ENCODE measurements around the gene TGFB1. TPM values are rescaled to one million over a fixed set of nuclear protein-coding genes. Genes with fewer than 3 reads are reported as not detected.
A peak's percentile ranks its signal among the peaks of the same experiment; 100 is the strongest.

The TGFB1 gene
- total RNA-seq, 1 donor from 2014 or later = 24.3 TPM

GRCh38 chr19:41330946-41331678, 22.6 kb downstream of the TGFB1 start:
- TF ChIP-seq, protein P1, sequence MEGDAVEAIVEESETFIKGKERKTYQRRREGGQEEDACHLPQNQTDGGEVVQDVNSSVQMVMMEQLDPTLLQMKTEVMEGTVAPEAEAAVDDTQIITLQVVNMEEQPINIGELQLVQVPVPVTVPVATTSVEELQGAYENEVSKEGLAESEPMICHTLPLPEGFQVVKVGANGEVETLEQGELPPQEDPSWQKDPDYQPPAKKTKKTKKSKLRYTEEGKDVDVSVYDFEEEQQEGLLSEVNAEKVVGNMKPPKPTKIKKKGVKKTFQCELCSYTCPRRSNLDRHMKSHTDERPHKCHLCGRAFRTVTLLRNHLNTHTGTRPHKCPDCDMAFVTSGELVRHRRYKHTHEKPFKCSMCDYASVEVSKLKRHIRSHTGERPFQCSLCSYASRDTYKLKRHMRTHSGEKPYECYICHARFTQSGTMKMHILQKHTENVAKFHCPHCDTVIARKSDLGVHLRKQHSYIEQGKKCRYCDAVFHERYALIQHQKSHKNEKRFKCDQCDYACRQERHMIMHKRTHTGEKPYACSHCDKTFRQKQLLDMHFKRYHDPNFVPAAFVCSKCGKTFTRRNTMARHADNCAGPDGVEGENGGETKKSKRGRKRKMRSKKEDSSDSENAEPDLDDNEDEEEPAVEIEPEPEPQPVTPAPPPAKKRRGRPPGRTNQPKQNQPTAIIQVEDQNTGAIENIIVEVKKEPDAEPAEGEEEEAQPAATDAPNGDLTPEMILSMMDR (conservative IDR thresholded peaks at IDR 0.05; ENCODE audit: low read depth, low read length) = no peak
- H3K4me3 ChIP-seq (ENCODE audit: low read depth, low read length) = no peak overlapping the region
- no peak for DNase-seq (ENCODE audit: low read depth)

DNA sequence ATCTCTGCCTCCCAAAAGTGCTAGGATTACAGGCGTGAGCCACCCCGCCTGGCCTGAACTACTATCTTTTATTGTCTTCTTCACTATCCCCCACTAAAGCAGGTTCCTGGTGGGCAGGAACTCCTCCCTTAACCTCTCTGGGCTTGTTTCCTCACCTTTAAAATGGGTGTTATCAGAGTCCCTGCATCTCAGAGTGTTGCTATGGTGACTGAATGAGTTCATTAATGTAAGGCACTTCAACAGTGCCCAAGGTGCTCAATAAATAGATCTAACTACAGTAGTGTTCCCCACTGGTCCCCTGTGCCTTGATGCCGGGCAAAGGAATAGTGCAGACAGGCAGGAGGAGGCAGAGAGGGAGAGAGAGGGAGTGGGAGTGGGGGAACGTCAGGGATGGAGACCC, 23.2 kb downstream of the TGFB1 start:
- no peak overlapping the region for H3K4me3 ChIP-seq (ENCODE audit: low read depth, low read length)
- no peak for DNase-seq (ENCODE audit: low read depth)
- TF ChIP-seq, protein P1 (conservative IDR thresholded peaks at IDR 0.05; ENCODE audit: low read depth, low read length) = no peak

DNA sequence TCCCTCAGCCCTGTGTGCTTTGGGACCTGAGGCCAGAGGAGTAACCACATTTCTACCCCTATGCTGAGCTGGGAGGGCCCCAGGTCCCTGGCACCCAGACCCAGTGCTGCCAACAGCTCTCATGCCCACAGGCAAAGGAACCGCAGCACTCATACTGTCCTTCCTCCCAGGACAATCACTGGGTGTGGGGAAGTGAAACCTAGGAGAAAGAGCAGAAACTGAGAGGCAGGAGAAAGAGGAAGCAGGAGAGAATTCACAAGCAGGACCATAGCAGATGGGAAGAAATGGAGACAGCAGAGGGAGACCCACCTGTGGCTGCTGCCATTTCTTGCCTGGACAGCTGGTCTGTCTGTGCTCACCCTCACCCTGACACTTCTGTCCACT, 24.9 kb downstream of the TGFB1 start:
- H3K4me3 ChIP-seq (ENCODE audit: low read depth, low read length) = no peak overlapping the region
- TF ChIP-seq, protein P1 (conservative IDR thresholded peaks at IDR 0.05; ENCODE audit: low read depth, low read length) = no peak
- DNase-seq (ENCODE audit: low read depth) = no peak

- no peak overlapping the region for H3K4me3 ChIP-seq (ENCODE audit: low read depth, low read length)
- DNase-seq (ENCODE audit: low read depth) = no peak
- TF ChIP-seq, protein P1 (conservative IDR thresholded peaks at IDR 0.05; ENCODE audit: low read depth, low read length) = no peak
These were observed 25.4 kb downstream of the TGFB1 start for GRCh38 chr19:41328157-41328841.

DNA sequence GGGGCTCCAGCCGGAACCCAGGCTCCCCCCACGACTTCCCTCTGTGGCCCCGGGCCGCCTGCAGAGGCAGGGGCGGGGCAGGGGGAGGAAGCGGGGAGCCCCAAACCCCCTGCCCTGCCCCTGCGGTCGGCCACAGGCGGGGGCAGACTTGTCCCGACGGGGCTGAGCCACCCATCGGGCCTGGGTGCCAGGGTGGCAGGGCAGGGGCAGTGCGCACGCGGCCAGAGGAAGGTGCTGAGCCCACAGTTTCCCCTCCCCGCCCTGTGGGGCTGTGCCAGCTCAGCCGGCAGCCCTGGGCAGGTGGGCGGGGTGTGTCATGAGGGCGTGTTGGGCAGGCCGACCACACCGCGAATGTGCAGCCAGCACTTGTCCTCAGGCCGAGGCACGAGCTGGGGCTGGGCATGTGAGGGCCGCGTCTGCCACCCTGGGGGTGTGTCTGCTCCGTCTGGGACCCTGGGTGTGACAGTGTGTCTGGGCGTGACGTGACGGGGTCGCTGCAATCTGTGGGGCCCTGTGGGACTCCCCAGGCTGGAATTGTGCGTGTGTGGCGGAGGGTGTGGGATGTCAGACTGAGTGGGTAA, 26.1 kb downstream of the TGFB1 start:
- peak overlapping the region; percentile 46 for H3K4me3 ChIP-seq (ENCODE audit: low read depth, low read length)
- no peak for DNase-seq (ENCODE audit: low read depth)
- TF ChIP-seq, protein P1 (conservative IDR thresholded peaks at IDR 0.05; ENCODE audit: low read depth, low read length) = no peak

DNA sequence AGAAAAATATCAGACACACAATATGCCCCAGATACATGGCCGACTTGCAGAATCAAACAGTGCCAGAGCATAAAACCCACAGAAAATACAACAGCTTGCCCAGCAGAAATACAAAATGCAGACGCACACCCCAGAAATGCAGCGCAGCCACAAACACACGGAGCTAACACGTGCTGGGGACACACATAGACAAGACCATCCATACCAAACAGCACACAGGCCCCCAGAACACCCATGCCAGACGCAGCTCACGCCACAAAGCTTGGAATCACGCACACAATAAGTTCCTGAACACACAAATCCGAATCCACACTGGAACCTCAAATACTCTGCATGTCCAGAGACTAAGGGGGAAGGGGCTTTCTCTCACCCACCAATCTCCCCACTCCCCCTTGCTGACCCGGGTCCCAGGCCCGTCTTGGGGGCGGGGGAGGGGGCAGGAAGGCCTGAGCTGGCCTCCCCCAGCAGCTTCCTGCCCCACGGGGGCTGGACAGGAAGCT, 26.6 kb downstream of the TGFB1 start:
- H3K4me3 ChIP-seq (ENCODE audit: low read depth, low read length) = peak overlapping the region; percentile 46
- TF ChIP-seq, protein P1 (conservative IDR thresholded peaks at IDR 0.05; ENCODE audit: low read depth, low read length) = no peak
- DNase-seq (ENCODE audit: low read depth) = no peak
